HepG2 (cell line): ENCODE measurements around the gene PITHD1. TPM values are rescaled to one million over a fixed set of nuclear protein-coding genes. Genes with fewer than 3 reads are reported as not detected.

Experiments
- EP300 ChIP-seq, 3 experiments: sonication (generic) in 1 of 3; formaldehyde crosslinking in 1 of 3; IDR thresholded peaks; 2 replicates each; pipeline versions ENCODE4 v1.5.1 to v1.6.1; 2011 to 2020; ENCODE audit warnings: low read depth in 2 of 3, low read length in 2 of 3, borderline replicate concordance in 1 of 3, improper control_type of control experiment in 1 of 3, mild to moderate bottlenecking in 1 of 3, missing genetic modification reagents in 1 of 3, moderate library complexity in 1 of 3
- ETV5 ChIP-seq: IDR thresholded peaks from 2 replicates; pipeline ENCODE4 v1.6.1; 2018; ENCODE audit warnings: missing biosample characterization, missing genetic modification reagents, inconsistent platforms, borderline replicate concordance
- FOSL2 ChIP-seq: sonication (generic); formaldehyde crosslinking; IDR thresholded peaks from 2 replicates; pipeline ENCODE4 v1.4.0; 2020; ENCODE audit warnings: missing genetic modification reagents
- FOXA1 ChIP-seq, 2 experiments: fragments of 450-650 bp in 1 of 2; sonication (generic) in 1 of 2; formaldehyde crosslinking in 1 of 2; IDR thresholded peaks; 2 replicates each; pipeline versions ENCODE4 v1.4.0 to v1.6.1; 2016 to 2020; ENCODE audit warnings: missing genetic modification reagents in 1 of 2
- HDAC1 ChIP-seq: sonication (generic); formaldehyde crosslinking; IDR thresholded peaks from 2 replicates; pipeline ENCODE4 v1.5.1; 2020; ENCODE audit warnings: mild to moderate bottlenecking, missing genetic modification reagents
- HOXD1 ChIP-seq: sonication (generic); formaldehyde crosslinking; IDR thresholded peaks from 2 replicates; pipeline ENCODE4 v1.5.0; 2020; ENCODE audit warnings: missing genetic modification reagents
- KLF11 ChIP-seq: IDR thresholded peaks from 2 replicates; pipeline ENCODE4 v1.6.1; 2016; ENCODE audit warnings: missing compliant biosample characterization
- MBNL3 ChIP-seq: fragments of 250-450 bp; sonication (Bioruptor Pico); conservative IDR thresholded peaks from 2 replicates; pipeline ENCODE4 v1.8.0; 2022; ENCODE audit warnings: mild to moderate bottlenecking, inconsistent platforms
- MEIS2 ChIP-seq: sonication (generic); formaldehyde crosslinking; IDR thresholded peaks from 2 replicates; pipeline ENCODE4 v1.9.0; 2021; ENCODE audit warnings: mild to moderate bottlenecking, missing genetic modification reagents
- NFE2L1 ChIP-seq: sonication (generic); formaldehyde crosslinking; IDR thresholded peaks from 2 replicates; pipeline ENCODE4 v1.4.0; 2020; ENCODE audit warnings: missing genetic modification reagents, mild to moderate bottlenecking, borderline replicate concordance
- PHB2 ChIP-seq: fragments of 450-650 bp; IDR thresholded peaks from 2 replicates; pipeline ENCODE4 v1.6.1; 2018; ENCODE audit not compliant: partially characterized antibody
- TEF ChIP-seq: sonication (generic); formaldehyde crosslinking; IDR thresholded peaks from 2 replicates; pipeline ENCODE4 v1.5.0; 2020; ENCODE audit warnings: missing genetic modification reagents
- TFAP4 ChIP-seq: sonication (generic); IDR thresholded peaks from 2 replicates; pipeline ENCODE4 v1.6.1; 2016; ENCODE audit warnings: low read depth, borderline replicate concordance
- XBP1 ChIP-seq: sonication (generic); formaldehyde crosslinking; IDR thresholded peaks from 2 replicates; pipeline ENCODE4 v1.5.0; 2020; ENCODE audit warnings: missing genetic modification reagents
- YY1 ChIP-seq: IDR thresholded peaks from 2 replicates; pipeline ENCODE4 v1.6.1; 2011; ENCODE audit warnings: low read length, low read depth, moderate library complexity, mild to moderate bottlenecking; ENCODE audit not compliant: insufficient read depth, insufficient replicate concordance
- ZBTB49 ChIP-seq: sonication (generic); formaldehyde crosslinking; IDR thresholded peaks from 2 replicates; pipeline ENCODE4 v1.4.0; 2020; ENCODE audit warnings: missing genetic modification reagents, borderline replicate concordance
- ZNF20 ChIP-seq: sonication (generic); formaldehyde crosslinking; IDR thresholded peaks from 2 replicates; pipeline ENCODE4 v1.4.0; 2020; ENCODE audit warnings: mild to moderate bottlenecking, moderate library complexity, missing genetic modification reagents
- ZNF317 ChIP-seq: sonication (generic); formaldehyde crosslinking; IDR thresholded peaks from 2 replicates; pipeline ENCODE4 v1.5.0; 2020; ENCODE audit warnings: mild to moderate bottlenecking, missing genetic modification reagents
- ZNF605 ChIP-seq: sonication (generic); formaldehyde crosslinking; IDR thresholded peaks from 2 replicates; pipeline ENCODE4 v1.8.0; 2022; ENCODE audit warnings: mild to moderate bottlenecking, missing genetic modification reagents
- polyA plus RNA-seq, 8 experiments: library from polyadenylated mRNA; depleted of rRNA in 3 of 8; stranded (reverse) in 7 of 8; unstranded in 1 of 8; fragments of >200 nt; fragmentation: Illumina TruSeq in 4 of 8; extraction: Trizol in 4 of 8; gene quantifications; 2 replicates each; pipeline versions ENCODE4 v1.2.1 to v1.2.3, GENCODE V29; 2011 to 2016; ENCODE audit warnings: low read depth in 4 of 8, missing spikeins in 1 of 8, mixed read lengths in 1 of 8; ENCODE audit not compliant: insufficient read depth in 1 of 8
- total RNA-seq, 5 experiments: library from RNA; depleted of rRNA; stranded (reverse); fragments of >200 nt; fragmentation: Illumina TruSeq; extraction: Trizol; gene quantifications; 2 replicates each; pipeline ENCODE4 v1.2.3, GENCODE V29; 2016; ENCODE audit warnings: low read depth in 1 of 5
- TF ChIP-seq, protein P1 (sequence below): sonication (generic); formaldehyde crosslinking; IDR thresholded peaks from 2 replicates; pipeline ENCODE4 v1.9.0; 2022; ENCODE audit warnings: missing genetic modification reagents, mild to moderate bottlenecking, borderline replicate concordance
- TF ChIP-seq, protein P2 (sequence below): sonication (generic); formaldehyde crosslinking; IDR thresholded peaks from 2 replicates; pipeline ENCODE4 v1.5.0; 2020; ENCODE audit warnings: missing genetic modification reagents, mild to moderate bottlenecking, borderline replicate concordance
- TF ChIP-seq, protein P3 (sequence below): sonication (generic); formaldehyde crosslinking; IDR thresholded peaks from 2 replicates; pipeline ENCODE4 v1.9.0; 2021; ENCODE audit warnings: missing genetic modification reagents, mild to moderate bottlenecking, borderline replicate concordance

The PITHD1 gene
- total and polyA plus RNA-seq, 2 of the 13 experiments (the other 11 are each of a cell fraction or from before 2014, with no cell fraction given) = 28.0 to 37.3 TPM

DNA sequence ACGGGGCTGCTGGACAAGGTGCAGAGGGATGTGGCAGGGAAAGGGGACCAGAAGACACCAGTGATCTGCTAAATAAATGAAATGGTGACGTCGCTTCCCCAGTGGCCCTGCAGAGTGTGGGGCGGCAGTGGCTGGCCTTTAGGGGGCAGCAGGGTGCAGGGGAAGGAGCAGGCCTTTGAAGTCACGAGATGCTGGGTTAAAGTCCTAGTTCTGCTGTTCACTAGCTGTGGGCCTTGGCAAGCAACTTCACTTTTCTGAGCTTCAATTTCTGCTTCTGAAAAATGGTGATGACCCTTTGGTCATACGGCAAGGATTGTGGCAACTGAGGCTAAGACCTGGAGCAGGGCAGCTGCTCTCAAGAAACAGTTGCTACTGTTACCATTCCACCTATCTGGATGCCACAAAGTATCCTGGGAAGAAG, 31.5 kb downstream of the PITHD1 start (continued):
- TF ChIP-seq, protein P1, sequence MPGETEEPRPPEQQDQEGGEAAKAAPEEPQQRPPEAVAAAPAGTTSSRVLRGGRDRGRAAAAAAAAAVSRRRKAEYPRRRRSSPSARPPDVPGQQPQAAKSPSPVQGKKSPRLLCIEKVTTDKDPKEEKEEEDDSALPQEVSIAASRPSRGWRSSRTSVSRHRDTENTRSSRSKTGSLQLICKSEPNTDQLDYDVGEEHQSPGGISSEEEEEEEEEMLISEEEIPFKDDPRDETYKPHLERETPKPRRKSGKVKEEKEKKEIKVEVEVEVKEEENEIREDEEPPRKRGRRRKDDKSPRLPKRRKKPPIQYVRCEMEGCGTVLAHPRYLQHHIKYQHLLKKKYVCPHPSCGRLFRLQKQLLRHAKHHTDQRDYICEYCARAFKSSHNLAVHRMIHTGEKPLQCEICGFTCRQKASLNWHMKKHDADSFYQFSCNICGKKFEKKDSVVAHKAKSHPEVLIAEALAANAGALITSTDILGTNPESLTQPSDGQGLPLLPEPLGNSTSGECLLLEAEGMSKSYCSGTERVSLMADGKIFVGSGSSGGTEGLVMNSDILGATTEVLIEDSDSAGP (CRISPR knock-in tag) = peak; percentile 43
- TF ChIP-seq ZNF605 (CRISPR knock-in tag) = no peak
- no peak for TF ChIP-seq XBP1 (CRISPR knock-in tag)
- no peak for TF ChIP-seq TEF (CRISPR knock-in tag)
- no peak for TF ChIP-seq HDAC1 (CRISPR knock-in tag)
- TF ChIP-seq KLF11 (CRISPR knock-in tag) = no peak
- no peak for TF ChIP-seq PHB2
- TF ChIP-seq EP300 (IDR thresholded peaks at IDR 0.05; ENCODE audit: low read depth in 2 of 2, low read length in 2 of 2) = peak in 1 of 2 experiments; percentile 25; a peak in 2 of 4 replicates
- TF ChIP-seq EP300 (CRISPR knock-in tag; IDR thresholded peaks at IDR 0.05; ENCODE audit: borderline replicate concordance) = no peak
- TF ChIP-seq ZBTB49 (CRISPR knock-in tag) = no peak
- TF ChIP-seq MEIS2 = no peak
- no peak for TF ChIP-seq ZNF20 (CRISPR knock-in tag)
- TF ChIP-seq, protein P2, sequence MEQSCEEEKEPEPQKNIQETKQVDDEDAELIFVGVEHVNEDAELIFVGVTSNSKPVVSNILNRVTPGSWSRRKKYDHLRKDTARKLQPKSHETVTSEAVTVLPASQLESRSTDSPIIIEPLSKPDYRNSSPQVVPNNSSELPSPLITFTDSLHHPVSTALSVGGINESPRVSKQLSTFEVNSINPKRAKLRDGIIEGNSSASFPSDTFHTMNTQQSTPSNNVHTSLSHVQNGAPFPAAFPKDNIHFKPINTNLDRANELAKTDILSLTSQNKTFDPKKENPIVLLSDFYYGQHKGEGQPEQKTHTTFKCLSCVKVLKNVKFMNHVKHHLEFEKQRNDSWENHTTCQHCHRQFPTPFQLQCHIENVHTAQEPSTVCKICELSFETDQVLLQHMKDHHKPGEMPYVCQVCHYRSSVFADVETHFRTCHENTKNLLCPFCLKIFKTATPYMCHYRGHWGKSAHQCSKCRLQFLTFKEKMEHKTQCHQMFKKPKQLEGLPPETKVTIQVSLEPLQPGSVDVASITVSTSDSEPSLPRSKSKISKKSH (CRISPR knock-in tag) = no peak; the same call in 1 of the 2 replicates
- TF ChIP-seq, protein P3, sequence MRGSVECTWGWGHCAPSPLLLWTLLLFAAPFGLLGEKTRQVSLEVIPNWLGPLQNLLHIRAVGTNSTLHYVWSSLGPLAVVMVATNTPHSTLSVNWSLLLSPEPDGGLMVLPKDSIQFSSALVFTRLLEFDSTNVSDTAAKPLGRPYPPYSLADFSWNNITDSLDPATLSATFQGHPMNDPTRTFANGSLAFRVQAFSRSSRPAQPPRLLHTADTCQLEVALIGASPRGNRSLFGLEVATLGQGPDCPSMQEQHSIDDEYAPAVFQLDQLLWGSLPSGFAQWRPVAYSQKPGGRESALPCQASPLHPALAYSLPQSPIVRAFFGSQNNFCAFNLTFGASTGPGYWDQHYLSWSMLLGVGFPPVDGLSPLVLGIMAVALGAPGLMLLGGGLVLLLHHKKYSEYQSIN (CRISPR knock-in tag) = no peak
- TF ChIP-seq YY1 = peak; percentile 25
- no peak for TF ChIP-seq FOXA1 (IDR thresholded peaks at IDR 0.05)
- no peak for TF ChIP-seq FOXA1 (CRISPR knock-in tag; IDR thresholded peaks at IDR 0.05)
- peak; percentile 28; the same call in 1 of the 2 replicates for TF ChIP-seq FOSL2 (CRISPR knock-in tag)
- no peak for TF ChIP-seq NFE2L1
- TF ChIP-seq MBNL3 (CRISPR knock-in tag) = no peak
- TF ChIP-seq ZNF317 (CRISPR knock-in tag) = no peak
- TF ChIP-seq TFAP4 = no peak
- TF ChIP-seq ETV5 = peak; percentile 24; the same call in 1 of the 2 replicates
- no peak for TF ChIP-seq HOXD1 (CRISPR knock-in tag)
